ENCODE results near the gene CLCN7. TPM values are rescaled to one million over a fixed set of nuclear protein-coding genes. Genes with fewer than 3 reads are reported as not detected.

CLCN7 gene
- total and polyA plus RNA-seq, 2 of the 13 experiments (the other 11 are each of a cell fraction or from before 2014, with no cell fraction given) = 24.6 to 25.1 TPM

DNA sequence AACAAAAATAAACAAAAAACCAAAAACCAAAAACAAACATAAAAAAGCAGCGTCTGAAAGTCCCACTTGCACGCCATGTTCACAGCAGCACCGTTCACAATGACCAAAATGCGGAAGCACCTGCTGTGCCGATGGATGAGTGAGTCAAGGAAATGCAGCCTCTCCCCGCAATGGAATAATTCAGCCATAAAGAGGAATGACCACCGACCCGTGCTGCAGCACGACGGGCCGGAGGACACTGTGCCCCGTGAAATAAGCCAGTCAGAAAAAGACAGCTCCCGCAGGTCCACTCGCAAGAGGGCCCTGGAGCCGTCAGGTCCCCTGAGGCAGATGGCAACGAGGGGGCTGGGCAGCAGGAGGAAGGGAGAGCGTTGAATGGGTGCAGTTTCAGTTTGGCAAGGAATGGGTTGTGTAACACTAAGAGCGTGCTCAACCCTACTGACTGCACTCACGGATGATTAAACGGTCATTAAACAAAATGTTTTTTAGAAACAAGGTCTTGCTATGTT lies 5.1 kb downstream of the CLCN7 start:
- ATAC-seq (no peak), DNase-seq (ENCODE audit: low spot score) (no peak), FAIRE-seq (no peak)
- no peak for TF ChIP-seq ZNF83 (CRISPR knock-in tag; IDR thresholded peaks at IDR 0.05; ENCODE audit: borderline replicate concordance)
- TF ChIP-seq, protein P1, sequence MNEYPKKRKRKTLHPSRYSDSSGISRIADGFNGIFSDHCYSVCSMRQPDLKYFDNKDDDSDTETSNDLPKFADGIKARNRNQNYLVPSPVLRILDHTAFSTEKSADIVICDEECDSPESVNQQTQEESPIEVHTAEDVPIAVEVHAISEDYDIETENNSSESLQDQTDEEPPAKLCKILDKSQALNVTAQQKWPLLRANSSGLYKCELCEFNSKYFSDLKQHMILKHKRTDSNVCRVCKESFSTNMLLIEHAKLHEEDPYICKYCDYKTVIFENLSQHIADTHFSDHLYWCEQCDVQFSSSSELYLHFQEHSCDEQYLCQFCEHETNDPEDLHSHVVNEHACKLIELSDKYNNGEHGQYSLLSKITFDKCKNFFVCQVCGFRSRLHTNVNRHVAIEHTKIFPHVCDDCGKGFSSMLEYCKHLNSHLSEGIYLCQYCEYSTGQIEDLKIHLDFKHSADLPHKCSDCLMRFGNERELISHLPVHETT (CRISPR knock-in tag; conservative IDR thresholded peaks at IDR 0.05) = no peak
- TF ChIP-seq ZBTB38 (CRISPR knock-in tag; IDR thresholded peaks at IDR 0.05) = no peak
- TF ChIP-seq MLLT10 (CRISPR knock-in tag; IDR thresholded peaks at IDR 0.05) = no peak
- TF ChIP-seq, protein P2, sequence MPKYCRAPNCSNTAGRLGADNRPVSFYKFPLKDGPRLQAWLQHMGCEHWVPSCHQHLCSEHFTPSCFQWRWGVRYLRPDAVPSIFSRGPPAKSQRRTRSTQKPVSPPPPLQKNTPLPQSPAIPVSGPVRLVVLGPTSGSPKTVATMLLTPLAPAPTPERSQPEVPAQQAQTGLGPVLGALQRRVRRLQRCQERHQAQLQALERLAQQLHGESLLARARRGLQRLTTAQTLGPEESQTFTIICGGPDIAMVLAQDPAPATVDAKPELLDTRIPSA (CRISPR knock-in tag; IDR thresholded peaks at IDR 0.05; ENCODE audit: borderline replicate concordance) = no peak
- TF ChIP-seq MATR3 (CRISPR knock-in tag; IDR thresholded peaks at IDR 0.05) = no peak
- TF ChIP-seq ZFP90 (CRISPR knock-in tag; IDR thresholded peaks at IDR 0.05; ENCODE audit: borderline replicate concordance) = no peak
- TF ChIP-seq, protein P3, sequence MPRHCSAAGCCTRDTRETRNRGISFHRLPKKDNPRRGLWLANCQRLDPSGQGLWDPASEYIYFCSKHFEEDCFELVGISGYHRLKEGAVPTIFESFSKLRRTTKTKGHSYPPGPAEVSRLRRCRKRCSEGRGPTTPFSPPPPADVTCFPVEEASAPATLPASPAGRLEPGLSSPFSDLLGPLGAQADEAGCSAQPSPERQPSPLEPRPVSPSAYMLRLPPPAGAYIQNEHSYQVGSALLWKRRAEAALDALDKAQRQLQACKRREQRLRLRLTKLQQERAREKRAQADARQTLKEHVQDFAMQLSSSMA (CRISPR knock-in tag; IDR thresholded peaks at IDR 0.05) = no peak
- TF ChIP-seq RFX3 (CRISPR knock-in tag; IDR thresholded peaks at IDR 0.05) = no peak
- TF ChIP-seq SMARCE1 (IDR thresholded peaks at IDR 0.05; ENCODE audit: borderline replicate concordance) = no peak
- TF ChIP-seq, protein P4, sequence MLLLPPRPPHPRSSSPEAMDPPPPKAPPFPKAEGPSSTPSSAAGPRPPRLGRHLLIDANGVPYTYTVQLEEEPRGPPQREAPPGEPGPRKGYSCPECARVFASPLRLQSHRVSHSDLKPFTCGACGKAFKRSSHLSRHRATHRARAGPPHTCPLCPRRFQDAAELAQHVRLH (CRISPR knock-in tag; IDR thresholded peaks at IDR 0.05; ENCODE audit: borderline replicate concordance, low read depth) = no peak
- no peak for TF ChIP-seq ZNF652 (CRISPR knock-in tag; IDR thresholded peaks at IDR 0.05; ENCODE audit: borderline replicate concordance, low read depth)
- TF ChIP-seq SP1 (IDR thresholded peaks at IDR 0.05) = no peak
- no peak for TF ChIP-seq SP1 (CRISPR knock-in tag; IDR thresholded peaks at IDR 0.05)
- TF ChIP-seq, protein P5, sequence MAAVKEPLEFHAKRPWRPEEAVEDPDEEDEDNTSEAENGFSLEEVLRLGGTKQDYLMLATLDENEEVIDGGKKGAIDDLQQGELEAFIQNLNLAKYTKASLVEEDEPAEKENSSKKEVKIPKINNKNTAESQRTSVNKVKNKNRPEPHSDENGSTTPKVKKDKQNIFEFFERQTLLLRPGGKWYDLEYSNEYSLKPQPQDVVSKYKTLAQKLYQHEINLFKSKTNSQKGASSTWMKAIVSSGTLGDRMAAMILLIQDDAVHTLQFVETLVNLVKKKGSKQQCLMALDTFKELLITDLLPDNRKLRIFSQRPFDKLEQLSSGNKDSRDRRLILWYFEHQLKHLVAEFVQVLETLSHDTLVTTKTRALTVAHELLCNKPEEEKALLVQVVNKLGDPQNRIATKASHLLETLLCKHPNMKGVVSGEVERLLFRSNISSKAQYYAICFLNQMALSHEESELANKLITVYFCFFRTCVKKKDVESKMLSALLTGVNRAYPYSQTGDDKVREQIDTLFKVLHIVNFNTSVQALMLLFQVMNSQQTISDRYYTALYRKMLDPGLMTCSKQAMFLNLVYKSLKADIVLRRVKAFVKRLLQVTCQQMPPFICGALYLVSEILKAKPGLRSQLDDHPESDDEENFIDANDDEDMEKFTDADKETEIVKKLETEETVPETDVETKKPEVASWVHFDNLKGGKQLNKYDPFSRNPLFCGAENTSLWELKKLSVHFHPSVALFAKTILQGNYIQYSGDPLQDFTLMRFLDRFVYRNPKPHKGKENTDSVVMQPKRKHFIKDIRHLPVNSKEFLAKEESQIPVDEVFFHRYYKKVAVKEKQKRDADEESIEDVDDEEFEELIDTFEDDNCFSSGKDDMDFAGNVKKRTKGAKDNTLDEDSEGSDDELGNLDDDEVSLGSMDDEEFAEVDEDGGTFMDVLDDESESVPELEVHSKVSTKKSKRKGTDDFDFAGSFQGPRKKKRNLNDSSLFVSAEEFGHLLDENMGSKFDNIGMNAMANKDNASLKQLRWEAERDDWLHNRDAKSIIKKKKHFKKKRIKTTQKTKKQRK (IDR thresholded peaks at IDR 0.05; ENCODE audit: low read length) = no peak
- TF ChIP-seq POLR2AphosphoS5 (IDR thresholded peaks at IDR 0.05; ENCODE audit: low read depth, low read length) = no peak
- TF ChIP-seq TOPORS (CRISPR knock-in tag; IDR thresholded peaks at IDR 0.05) = no peak
- TF ChIP-seq, protein P6, sequence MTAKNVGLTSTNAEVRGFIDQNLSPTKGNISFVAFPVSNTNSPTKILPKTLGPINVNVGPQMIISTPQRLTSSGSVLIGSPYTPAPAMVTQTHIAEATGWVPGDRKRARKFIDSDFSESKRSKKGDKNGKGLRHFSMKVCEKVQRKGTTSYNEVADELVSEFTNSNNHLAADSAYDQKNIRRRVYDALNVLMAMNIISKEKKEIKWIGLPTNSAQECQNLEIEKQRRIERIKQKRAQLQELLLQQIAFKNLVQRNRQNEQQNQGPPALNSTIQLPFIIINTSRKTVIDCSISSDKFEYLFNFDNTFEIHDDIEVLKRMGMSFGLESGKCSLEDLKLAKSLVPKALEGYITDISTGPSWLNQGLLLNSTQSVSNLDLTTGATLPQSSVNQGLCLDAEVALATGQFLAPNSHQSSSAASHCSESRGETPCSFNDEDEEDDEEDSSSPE (CRISPR knock-in tag; IDR thresholded peaks at IDR 0.05) = no peak
- no peaks in the 10 kb centered on the region for H3K9me3 ChIP-seq (ENCODE audit: low read length)
- no peak overlapping the region for H3K4me2 ChIP-seq (ENCODE audit: low read depth, low read length)
- peaks cover 0 to 1% of the 10 kb centered on the region in 2 experiments; a peak in 1 of 5 replicates for H3K36me3 ChIP-seq (replicated peaks in 1 of 2; ENCODE audit: control insufficient read depth in 1 of 2, insufficient read depth in 2 of 2, low read length in 2 of 2)
- BruUV-seq (replicated peaks) = no TSS peak
- WGBS (ENCODE audit: low lambda C conversion rate) = 91% methylated on average over 20 of the region's 20 CpGs
- H3K9ac ChIP-seq (ENCODE audit: insufficient read depth, low read depth, low read length) = no peak overlapping the region
- peaks cover 44% of the 10 kb centered on the region for H3K4me1 ChIP-seq (ENCODE audit: insufficient read depth, low read length)
- H2AFZ ChIP-seq (ENCODE audit: low read length) = no peak overlapping the region
- H3K4me3 ChIP-seq (replicated peaks in 1 of 3; ENCODE audit: insufficient read depth in 1 of 3, low read depth in 2 of 3, low read length in 3 of 3) = no peak overlapping the region
- H3K27me3 ChIP-seq (ENCODE audit: control insufficient read depth in 1 of 2, insufficient read depth in 2 of 2, low read length in 2 of 2) = no peaks in the 10 kb centered on the region; a peak in 1 of 5 replicates
- H3K27ac ChIP-seq (ENCODE audit: extremely low read length, insufficient read depth, low read length) = no peak overlapping the region
- intact Hi-C loops (cut with micrococcal nuclease; ENCODE audit: unreplicated experiment) (no loop called here), in situ Hi-C loops (cut with HindIII; ENCODE audit: extremely low pct_ligation_motif_present, low pct_unique_long_range_greater_than_20kb) (no loop called here)
- CTCF ChIA-PET (ENCODE audit: low intra/inter-chr PET ratio, low total read pairs) = no interaction called here
- peaks cover 39% of the 10 kb centered on the region for H3K79me2 ChIP-seq (ENCODE audit: insufficient read depth, low read length)
- POLR2A ChIA-PET = no interaction called here
- H4K20me1 ChIP-seq (ENCODE audit: insufficient read depth, low read length) = no peaks in the 10 kb centered on the region
